ENCODE measurements around the gene RNF151.
A peak's percentile ranks its signal among the peaks of the same experiment; 100 is the strongest.

The RNF151 gene

DNA sequence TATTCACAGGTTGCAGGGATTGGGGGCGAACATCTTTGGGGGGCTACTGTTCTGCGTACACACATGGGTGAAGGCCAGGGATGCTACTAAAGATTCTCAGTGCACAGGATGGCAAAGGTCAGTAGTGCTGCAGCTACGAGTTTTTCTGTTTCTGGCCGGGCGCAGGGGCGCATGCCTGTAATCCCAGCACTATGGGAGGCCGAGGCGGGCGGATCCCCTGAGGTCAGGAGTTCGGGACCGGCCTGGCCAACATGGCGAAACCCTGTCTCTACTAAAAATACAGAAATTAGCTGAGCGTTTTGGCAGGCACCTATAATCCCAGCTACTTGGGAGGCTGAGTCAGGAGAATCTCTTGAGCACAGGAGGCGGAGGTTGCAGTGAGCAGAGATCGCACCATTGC is 46.9 kb downstream of the RNF151 start:
- CTCF ChIA-PET = interaction anchor here (0.7 to 4.4 kb wide), 5 partner anchors 10 to 140 kb away, joined by 3 to 34 read pairs (median 6); no protein-coding TSS in a partner anchor
- TF ChIP-seq, protein P1, sequence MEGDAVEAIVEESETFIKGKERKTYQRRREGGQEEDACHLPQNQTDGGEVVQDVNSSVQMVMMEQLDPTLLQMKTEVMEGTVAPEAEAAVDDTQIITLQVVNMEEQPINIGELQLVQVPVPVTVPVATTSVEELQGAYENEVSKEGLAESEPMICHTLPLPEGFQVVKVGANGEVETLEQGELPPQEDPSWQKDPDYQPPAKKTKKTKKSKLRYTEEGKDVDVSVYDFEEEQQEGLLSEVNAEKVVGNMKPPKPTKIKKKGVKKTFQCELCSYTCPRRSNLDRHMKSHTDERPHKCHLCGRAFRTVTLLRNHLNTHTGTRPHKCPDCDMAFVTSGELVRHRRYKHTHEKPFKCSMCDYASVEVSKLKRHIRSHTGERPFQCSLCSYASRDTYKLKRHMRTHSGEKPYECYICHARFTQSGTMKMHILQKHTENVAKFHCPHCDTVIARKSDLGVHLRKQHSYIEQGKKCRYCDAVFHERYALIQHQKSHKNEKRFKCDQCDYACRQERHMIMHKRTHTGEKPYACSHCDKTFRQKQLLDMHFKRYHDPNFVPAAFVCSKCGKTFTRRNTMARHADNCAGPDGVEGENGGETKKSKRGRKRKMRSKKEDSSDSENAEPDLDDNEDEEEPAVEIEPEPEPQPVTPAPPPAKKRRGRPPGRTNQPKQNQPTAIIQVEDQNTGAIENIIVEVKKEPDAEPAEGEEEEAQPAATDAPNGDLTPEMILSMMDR (IDR thresholded peaks at IDR 0.05; ENCODE audit: control extremely low read depth, extremely low read depth, low read depth, missing control alignments) = no peak
- POLR2A ChIA-PET = interaction anchor here (1.9 kb wide), 1 partner anchor 142 kb away, joined by 5 read pairs; the partner anchor contains the start of gene TRAF7
- DNase-seq (ENCODE audit: extremely low spot score) = no peak

DNA sequence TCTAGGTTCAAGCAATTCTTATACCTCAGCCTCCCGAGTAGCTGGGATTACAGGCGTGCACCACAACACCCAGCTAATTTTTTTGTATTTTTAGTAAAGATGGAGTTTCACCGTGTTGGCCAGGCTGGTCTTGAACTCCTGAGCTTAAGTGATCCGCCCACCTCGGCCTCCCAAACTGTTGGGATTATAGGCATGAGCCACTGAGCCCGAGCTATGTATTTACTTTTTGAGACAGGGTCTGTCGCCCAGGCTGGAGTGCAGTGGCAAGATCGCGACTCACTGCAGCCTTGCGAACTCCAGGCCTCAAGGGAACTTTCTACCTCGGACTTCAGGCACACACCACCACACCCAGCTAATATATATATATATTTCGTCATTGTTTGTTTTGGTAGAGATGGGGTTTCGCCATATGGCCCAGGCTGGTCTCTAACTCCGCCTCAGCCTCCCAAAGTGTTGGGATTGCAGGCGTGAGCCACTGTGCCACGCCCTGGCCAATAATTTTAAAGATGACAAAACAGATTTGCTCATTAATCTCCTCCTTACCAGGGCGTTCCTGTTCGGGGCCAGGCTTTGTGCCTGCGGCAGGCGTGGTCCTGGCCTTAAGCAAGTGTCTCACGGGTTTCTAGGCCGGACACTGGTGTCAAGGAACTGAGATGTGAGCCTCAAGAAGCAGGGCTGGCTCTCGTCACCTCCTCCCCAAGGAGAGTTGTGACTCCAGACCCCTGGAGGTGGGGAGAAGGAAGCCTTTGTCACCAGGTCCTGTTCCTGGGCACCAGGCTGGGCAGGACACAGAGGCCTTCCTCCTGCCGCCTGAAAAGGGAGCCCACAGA is 48.7 kb downstream of the RNF151 start:
- TF ChIP-seq, protein P1 (IDR thresholded peaks at IDR 0.05; ENCODE audit: control extremely low read depth, extremely low read depth, low read depth, missing control alignments) = no peak
- no peak for DNase-seq (ENCODE audit: extremely low spot score)
- ChIA-PET POLR2A (interaction anchor here (0.6 kb wide), 1 partner anchor 146 kb away, joined by 4 read pairs; no protein-coding TSS in a partner anchor), CTCF (interaction anchor here (0.9 to 4.4 kb wide), 5 partner anchors 8 to 125 kb away, joined by 3 to 34 read pairs (median 5); no protein-coding TSS in a partner anchor)

GRCh38 chr16:2015947-2016208 is 49.2 kb downstream of the RNF151 start:
- DNase-seq (ENCODE audit: extremely low spot score) = no peak
- TF ChIP-seq, protein P1 (IDR thresholded peaks at IDR 0.05; ENCODE audit: control extremely low read depth, extremely low read depth, low read depth, missing control alignments) = no peak
- ChIA-PET POLR2A (no interaction called here), CTCF (interaction anchor here (1.1 to 3.5 kb wide), 4 partner anchors 12 to 131 kb away, joined by 3 to 15 read pairs (median 4); no protein-coding TSS in a partner anchor)

GRCh38 chr16:2016407-2016922 is 49.8 kb downstream of the RNF151 start:
- TF ChIP-seq, protein P1 (IDR thresholded peaks at IDR 0.05; ENCODE audit: control extremely low read depth, extremely low read depth, low read depth, missing control alignments) = peak; percentile 9
- CTCF ChIA-PET = interaction anchor here (1.1 to 3.5 kb wide), 4 partner anchors 11 to 131 kb away, joined by 3 to 15 read pairs (median 4); no protein-coding TSS in a partner anchor
- POLR2A ChIA-PET = interaction anchor here (0.5 to 0.7 kb wide), 2 partner anchors 139 to 211 kb away, joined by 5 to 8 read pairs; partner anchors contain the start of gene TRAF7
- no peak for DNase-seq (ENCODE audit: extremely low spot score)
